Pulmonary artery endothelial cell (primary cell): ENCODE data around the gene CRACR2B. TPM values are rescaled to one million over a fixed set of nuclear protein-coding genes. Genes with fewer than 3 reads are reported as not detected.

Experiments
- DNase-seq: peaks from one replicate; pipeline ENCODE4 v3.0.0-alpha.2; 2011; ENCODE audit warnings: low read depth, low spot score
- total RNA-seq: library from RNA; depleted of rRNA; stranded (reverse); fragments of >200 nt; gene quantifications from 2 replicates; pipeline ENCODE4 v1.2.3, GENCODE V29; 2014

Gene CRACR2B
- total RNA-seq, 1 donor from 2014 or later, result 4.1 TPM

- DNase-seq, result no peak
Observed at GRCh38 chr11:838441-839279, 10.9 kb downstream of the CRACR2B start.

DNA sequence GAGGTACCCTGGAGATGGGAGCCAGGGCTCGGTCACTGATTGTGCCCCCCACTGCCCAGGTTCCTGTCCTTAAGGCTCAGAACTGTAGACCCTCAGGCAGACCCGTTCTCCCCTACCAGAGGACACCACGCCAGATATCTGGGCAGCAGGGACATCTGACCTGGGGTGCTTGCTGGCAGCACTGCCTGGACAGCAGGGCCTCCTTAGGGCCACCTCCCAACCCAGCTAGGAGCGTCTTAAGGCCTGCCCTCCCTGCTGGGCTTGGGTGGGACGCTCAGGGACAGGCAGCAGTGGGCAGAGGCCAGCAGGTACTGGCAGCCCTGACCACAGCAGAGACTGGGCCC is 11.5 kb downstream of the CRACR2B start:
- no peak for DNase-seq

DNA sequence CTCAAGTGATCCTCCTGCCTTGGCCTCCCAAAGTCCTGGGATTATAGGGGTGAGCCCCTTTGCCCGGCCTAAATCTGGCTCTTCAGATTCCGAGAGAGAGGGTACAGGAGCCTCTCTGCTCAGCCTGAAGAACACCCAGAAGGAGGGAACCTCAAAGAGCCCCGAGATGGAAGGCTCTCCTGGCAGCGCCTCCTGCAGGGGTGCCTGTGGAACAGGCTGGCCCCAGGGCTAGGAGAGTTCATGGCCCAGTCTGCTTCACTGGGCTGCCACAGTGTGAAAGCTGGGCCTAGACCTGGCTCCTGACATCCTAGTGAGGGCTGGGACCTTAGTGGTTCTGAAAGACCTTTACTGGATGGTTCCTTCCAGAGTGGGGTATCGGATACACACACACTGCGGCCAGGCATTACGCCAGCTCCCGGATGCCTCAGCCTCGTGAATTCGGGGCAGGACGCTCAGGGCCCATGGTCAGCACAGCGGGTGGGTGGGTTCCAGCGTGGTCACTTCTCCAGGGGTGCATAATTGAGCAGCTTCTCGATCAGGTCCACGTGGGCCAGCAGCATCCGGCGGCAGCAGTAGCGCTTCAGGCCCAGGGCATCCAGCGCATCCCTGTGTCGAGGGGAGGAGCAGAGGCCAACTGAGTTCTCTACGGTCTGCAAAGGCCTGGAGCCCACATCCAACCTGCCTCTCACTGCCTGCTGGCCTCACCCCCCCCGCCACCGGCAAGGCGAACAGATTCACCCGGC is 12.3 kb downstream of the CRACR2B start:
- DNase-seq, result no peak

DNA sequence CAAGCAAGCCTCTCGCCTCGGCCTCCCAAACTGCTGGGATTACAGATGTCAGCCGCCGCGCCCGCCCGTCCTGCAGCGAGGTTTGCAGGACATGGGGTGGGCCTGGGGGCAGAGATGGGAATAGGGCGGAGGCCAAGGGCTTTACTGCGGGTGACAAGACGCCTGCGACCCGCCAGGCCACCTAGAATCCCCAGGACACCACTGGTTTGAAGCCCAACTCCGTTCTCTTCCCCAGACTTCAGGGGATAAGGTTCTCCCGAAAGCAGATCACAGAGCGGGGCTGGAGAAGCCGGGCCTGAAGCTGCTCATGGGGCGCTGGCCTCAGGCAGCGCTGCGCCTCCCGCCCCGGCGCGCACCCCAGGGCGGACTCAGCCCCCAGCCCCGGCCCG is 14.3 kb downstream of the CRACR2B start:
- DNase-seq, result no peak

GRCh38 chr11:842370-843002 is 14.8 kb downstream of the CRACR2B start, which contains the start of the genes POLR2L and TSPAN4:
Gene POLR2L, minus strand, starts transcription at chr11:842529. Its CDS starts 21 bp downstream, at chr11:842508.
Gene TSPAN4, plus strand, starts transcription at chr11:842852. Its CDS starts 7,453 bp downstream, at chr11:850305.
- DNase-seq, result peak; percentile 75

DNA sequence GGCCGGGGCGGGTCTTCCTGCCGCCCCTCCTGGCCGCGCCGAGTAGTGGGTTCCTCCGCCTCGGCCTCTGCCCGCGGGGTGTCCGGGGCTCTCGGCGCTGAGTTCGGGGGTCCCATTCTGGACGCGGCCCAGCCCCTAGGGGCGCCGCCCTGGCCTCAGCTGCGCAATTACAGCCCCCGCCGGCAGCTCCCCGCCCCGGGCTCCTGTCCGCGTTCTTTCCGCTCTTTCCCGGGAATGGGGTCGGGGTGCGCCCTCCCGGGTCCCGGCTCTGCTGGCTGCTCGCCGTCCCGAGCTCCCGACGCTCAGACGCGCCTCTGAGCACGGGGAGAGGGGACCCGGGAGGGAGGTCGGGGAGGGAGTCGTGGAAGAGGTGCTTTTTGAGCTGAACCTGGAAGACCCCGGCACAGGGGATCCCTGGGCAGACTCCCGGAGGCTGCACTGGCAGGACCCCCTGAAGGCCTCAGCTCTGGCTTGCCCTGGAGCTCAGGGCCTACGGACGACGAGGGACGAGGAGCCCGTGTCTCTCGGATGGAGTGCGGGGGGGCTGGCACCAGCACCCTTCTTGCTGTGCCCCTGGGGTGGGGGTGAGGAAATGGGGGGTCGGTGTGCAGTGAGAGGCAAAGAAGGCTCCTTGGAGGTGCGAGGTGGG is 15.5 kb downstream of the CRACR2B start:
- no peak for DNase-seq

DNA sequence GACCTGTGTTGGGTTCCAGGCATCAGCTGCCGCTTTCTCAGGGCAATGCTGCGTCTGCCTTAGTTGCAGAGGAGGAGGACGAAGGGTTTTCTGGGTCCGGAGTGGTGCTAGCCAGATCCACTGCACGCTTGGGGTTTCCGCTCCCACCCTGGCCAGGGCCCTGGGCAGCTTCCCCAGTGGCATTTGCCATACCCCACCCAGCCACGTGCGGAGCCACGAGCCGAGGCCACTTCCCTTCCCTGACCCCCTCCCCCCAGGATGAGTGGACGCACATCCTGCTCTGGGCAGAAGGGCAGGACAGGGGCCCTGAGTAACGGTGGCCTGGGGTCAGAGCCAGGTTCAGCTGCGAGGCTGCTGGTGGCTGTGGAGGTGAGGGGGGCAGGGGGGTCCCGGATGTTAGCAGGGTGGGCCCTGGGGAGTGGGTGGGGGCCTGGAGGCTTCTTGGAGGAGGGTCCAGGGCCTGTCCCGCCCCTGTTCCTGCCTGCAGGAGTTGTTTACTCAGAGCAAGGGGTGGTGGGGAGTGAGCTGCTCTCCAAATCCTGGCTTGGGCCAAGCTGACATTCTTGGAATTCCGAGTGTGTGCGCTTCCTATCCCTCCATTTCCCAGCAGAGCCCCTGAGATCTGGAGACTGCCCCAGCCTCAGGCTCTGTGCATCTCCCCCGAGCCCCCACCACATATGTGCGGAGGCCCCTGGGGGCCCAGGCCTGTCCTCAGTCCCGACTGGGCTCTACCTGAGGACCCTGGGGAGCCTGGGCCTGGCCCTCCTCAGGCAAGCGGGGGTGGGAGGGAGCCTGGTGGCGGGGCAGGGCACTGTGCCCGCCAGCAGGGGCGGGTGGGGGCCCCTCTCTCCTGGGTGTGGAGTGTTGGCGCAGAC is 16.3 kb downstream of the CRACR2B start:
- peak; percentile 93 for DNase-seq

- DNase-seq, result peak; percentile 84
Observed at GRCh38 chr11:844693-845644, 17.2 kb downstream of the CRACR2B start.

DNA sequence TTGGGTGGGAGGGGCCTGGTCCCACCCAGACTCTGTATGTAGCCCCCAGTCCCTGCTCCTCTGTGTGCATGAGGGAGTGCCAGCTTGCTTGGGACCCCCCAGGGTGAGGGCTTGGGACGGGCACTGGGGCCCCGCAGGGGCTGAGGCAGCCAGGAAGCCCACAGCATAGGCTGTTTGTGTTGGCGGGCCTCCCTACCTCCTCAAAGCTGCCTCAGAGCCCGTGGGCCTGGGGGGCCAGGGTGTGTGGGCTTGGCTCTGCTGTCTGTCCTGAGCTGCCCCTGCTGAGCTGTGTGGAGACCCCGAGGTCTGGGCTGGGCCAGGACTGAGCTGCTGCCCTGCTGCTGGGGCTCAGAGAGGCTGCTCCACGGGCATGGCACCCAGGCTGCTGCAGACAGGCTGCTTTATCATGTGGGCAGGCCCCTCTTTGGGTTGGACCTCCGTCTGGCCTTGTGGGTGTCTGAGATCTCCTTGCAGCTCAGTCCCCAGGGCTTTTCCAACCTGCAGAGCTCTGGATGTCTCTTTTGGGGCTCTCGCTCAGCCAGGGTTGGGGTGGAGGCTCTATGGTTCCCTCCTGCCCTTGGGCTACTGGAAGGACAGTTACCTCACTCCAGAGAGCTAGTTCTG is 18.3 kb downstream of the CRACR2B start:
- DNase-seq, result no peak

DNA sequence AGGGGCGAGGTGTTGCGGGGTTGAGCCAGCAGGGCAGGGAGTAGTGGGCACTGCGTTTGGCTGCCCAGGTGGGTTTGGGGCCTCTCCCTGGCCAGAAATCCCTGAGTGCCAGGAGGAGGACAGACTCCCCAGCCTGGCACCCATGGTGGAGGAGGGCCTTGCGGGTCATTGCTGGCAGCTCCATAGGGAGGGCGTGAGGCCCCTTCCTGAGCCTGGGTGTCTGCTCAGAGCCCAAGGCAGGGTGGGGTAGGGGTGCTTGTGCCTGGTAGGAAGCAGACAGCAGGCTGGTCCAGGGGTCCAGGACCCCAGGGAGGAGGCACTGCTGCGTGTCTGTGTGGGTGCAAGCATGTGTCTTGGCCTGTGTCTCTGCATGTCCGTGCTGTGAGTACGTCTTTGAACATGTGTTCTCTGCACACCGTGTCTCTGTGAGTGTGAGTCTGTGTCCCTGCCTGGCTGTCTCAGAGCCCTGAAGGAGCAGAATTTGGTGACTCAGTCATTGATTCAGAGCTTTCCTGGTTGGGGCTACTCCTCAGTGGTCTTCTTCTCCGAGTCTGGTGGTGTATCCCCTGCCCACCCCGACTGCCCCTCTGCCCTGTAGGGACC is 18.9 kb downstream of the CRACR2B start:
- no peak for DNase-seq

DNA sequence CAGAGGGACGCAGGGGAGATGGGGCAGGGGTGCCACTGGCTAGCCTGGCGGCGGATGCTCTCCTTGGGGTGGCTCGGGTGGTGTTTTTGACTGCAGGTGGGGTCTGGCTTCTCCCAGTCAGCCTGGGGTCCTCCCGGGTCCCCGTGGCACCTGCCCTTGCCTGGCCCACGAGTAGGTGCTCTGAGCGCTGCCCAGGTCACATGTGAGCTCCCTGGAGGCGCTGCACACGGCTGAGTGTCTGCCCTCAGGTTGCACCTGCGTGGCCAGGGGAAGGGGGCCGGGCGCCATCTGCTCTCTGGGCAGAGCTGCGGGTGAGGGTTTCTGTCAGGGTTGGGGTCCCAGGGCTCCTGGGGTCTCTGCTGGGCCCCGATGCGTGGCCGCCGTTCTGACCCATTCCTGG is 20.2 kb downstream of the CRACR2B start:
- DNase-seq, result no peak

DNA sequence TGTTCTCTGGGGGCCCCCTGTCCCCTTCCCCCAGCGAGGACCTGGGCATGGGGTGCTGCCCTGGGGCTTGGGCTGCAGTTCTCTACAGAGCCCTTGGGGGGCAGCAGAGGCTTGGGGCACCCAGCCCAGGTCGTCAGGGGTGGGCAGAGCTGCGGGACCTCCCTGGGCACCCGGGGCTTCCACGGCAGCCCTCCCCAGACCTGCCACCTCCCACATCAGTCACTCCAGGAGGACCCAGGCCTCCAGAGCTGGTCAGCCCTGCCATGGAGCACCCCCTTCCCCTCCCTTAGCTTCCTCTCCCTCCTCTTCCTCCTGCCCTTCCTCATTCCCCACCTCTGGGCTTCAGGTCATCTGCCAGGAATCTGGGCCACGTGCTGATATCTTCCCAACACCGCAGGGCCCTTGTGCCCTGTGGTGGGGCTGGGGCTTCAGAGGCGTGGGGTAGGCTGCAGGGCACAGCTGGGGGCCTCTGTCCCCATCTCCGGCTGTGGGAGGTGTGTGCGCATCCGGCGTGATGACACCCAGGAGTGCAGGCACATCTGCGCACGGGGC is 20.7 kb downstream of the CRACR2B start:
- no peak for DNase-seq

DNA sequence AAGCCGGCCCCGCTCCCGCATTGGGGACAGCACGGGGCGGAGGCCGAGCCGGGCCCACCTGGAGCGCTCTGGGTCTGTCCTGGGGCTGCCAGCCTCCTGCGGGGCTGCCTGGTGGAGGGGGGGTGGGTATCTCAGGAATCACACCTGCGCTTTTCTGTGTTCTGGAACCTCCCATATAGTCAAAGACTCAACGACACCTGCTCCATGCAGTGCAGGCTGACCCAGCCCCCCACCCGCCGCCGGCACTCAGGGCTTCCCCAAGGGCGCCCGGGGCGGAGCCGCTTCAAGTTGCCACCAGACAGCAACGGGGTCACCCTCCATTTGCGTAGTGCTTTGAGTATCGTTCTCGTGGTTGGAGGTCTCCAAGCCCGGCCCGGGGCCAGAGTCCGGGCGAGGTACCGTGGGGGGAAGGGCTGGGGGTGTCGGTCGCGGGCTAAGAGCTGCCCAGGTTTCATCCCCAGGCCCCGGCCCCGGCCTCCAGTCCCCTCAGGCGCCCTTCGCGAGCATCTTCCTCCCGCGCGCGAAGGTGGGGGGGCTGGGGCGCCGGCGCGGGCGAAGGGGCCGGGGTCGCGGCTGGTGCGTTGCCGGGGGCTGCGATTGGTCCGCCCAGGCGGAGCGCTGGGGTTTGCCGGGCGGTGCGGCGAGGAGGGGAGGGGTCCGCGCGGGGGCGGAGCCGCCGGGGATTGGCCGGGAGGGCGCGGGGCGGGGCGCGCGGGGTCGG is 21.5 kb downstream of the CRACR2B start:
- no peak for DNase-seq

DNA sequence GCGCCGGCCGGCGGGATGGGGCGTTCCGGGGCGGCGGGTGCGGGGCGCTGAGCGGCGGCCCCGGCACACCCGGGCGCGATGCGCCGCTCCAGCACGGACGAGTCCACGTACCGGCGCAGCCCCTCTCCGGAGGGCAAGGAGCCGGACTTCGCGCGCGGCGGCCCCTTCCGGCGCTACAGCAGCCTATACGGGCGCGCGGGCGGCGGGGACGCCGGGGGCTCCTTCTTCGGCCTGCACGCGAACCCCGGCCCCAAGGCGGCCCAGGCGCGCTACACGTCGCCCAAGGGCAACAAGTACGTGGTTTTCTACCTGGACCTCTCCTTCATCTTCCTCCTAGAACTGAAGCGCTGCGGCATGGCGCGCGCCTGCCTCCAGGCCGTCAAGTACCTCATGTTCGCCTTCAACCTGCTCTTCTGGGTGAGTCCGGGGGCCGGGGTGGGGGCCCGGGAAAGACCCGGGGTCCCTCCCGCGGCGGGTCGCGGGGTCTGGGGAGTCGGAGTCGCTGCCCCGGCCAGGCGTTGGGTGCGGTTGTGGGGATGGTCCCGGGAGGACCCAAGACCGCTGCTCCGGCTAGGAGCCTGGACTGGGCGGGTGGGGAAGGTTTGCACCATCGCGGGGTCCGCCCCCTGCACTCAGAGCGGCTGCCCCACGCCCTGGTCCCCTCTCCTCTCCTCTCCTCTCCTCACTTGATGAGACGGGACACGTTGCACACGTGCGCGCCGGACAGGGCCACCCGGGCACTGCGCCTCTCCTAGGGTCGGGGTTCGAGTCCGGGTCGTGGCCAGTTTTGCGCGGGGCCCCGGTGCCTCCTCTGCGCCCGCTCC is 22.4 kb downstream of the CRACR2B start:
- no peak for DNase-seq

DNA sequence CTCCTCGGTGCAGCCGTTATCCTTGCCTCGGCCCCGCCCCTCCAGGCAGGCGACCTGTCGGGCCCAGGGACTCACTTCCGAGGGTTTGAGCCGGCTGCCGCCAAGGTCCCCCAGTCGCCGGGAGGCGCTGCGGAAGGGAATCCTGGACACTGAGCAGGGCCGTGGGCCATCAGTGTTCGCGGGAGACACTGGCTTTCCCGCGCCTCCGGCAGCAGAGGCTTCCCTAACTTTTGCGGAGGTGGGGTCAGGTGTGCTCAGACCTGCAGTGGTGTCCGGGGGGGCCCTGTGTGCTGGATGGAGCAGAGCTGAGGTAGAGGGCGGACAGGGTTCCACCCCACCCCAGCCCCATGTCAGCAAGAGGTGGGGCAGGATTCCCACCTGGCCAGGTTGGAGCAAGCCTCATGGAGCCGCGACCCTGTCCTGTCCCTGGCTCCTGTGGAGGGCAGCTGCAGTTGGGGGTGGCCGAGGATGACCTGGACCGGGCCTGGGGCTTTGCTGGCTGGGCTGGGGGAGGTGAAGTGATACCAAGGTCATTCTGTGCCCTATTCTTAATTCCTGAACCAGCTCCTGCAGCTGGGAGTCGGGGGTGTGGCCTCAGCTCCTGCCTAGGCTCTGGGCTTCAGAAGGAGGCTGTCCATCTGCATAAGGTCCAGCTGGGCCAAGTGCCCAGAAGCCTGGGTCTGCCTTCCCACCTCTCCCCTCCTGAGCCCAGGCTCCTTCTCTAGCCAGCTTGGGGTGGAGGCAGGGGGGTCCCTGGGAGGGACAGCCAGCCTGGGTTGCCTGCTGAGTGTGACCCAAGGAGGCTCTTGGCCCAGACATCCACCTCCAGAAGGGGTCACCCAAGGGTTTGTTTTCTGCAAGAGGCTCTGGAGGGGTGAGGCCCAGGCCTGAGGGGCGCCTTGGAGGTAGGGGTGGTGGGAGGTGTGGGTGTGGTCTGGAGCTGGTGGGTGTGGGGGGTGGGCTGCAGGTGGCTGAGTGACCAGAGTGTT is 23.4 kb downstream of the CRACR2B start:
- DNase-seq, result no peak

- DNase-seq, result no peak
Observed at GRCh38 chr11:852762-853161, 25.0 kb downstream of the CRACR2B start.
